HG03159 (cell line): ENCODE measurements around the gene GDPGP1.
"Not testable (repeated sequence)": the region's sequence is repeated elsewhere in the genome, so short reads cannot be mapped to it uniquely, and the experiment has no call there.

Experiments
- ATAC-seq: cut with Tn5 transposase; IDR thresholded peaks from one replicate; pipeline ENCODE4 v1.9.1; 2021; ENCODE audit warnings: mild to moderate bottlenecking, moderate library complexity; ENCODE audit not compliant: unreplicated experiment

Gene GDPGP1

GRCh38 chr15:90234096-90234988, at the start of gene GDPGP1:
Gene GDPGP1, plus strand, starts transcription at chr15:90234209. Its CDS starts 6,700 bp downstream, at chr15:90240909.
- ATAC-seq, result peak; percentile 70

- ATAC-seq, result peak; percentile 73
Measured at GRCh38 chr15:90184786-90185704, 49.0 kb upstream of the GDPGP1 start.

GRCh38 chr15:90187257-90187868, 46.6 kb upstream of the GDPGP1 start:
- ATAC-seq, result no peak

GRCh38 chr15:90188065-90188464, 45.9 kb upstream of the GDPGP1 start:
- not testable (repeated sequence) for ATAC-seq

GRCh38 chr15:90188914-90189748, 44.9 kb upstream of the GDPGP1 start:
- no peak for ATAC-seq

- no peak for ATAC-seq
Measured at GRCh38 chr15:90189781-90190467, 44.1 kb upstream of the GDPGP1 start.

- ATAC-seq, result peak; percentile 47
Measured at GRCh38 chr15:90190606-90191343, 43.2 kb upstream of the GDPGP1 start.

GRCh38 chr15:90191344-90191687, 42.7 kb upstream of the GDPGP1 start:
- no peak for ATAC-seq

- peak; percentile 41 for ATAC-seq
Measured at GRCh38 chr15:90191794-90192509, 42.1 kb upstream of the GDPGP1 start.

- no peak for ATAC-seq
Measured at GRCh38 chr15:90192961-90193786, 40.8 kb upstream of the GDPGP1 start.

GRCh38 chr15:90194655-90195054, 39.4 kb upstream of the GDPGP1 start:
- ATAC-seq, result no peak

GRCh38 chr15:90200534-90201129, 33.4 kb upstream of the GDPGP1 start:
- ATAC-seq, result peak; percentile 28

- ATAC-seq, result peak; percentile 70
Measured at GRCh38 chr15:90201130-90201943, 32.7 kb upstream of the GDPGP1 start, which contains the start of gene SEMA4B. Gene SEMA4B, plus strand, starts transcription at chr15:90201330. Its CDS starts 249 bp downstream, at chr15:90201579.

GRCh38 chr15:90201944-90202375, 32.0 kb upstream of the GDPGP1 start:
- ATAC-seq, result no peak

GRCh38 chr15:90202929-90203328, 31.1 kb upstream of the GDPGP1 start:
- ATAC-seq, result no peak

GRCh38 chr15:90203473-90203872, 30.5 kb upstream of the GDPGP1 start:
- ATAC-seq, result no peak
